ENCODE measurements around the gene MRM3. TPM values are rescaled to one million over a fixed set of nuclear protein-coding genes. Genes with fewer than 3 reads are reported as not detected.
"Not testable (repeated sequence)": the region's sequence is repeated elsewhere in the genome, so short reads cannot be mapped to it uniquely, and the experiment has no call there.

The MRM3 gene
- total RNA-seq, 1 experiment from 2014 or later = 33.3 TPM

GRCh38 chr17:834136-834535 lies 52.0 kb downstream of the MRM3 start:
- DNase-seq (ENCODE audit: low read depth, low spot score) = no peak
- in situ Hi-C loops (cut with HindIII; ENCODE audit: low pct_unique_long_range_greater_than_20kb, low sequenced_read_pairs) = no loop called here

DNA sequence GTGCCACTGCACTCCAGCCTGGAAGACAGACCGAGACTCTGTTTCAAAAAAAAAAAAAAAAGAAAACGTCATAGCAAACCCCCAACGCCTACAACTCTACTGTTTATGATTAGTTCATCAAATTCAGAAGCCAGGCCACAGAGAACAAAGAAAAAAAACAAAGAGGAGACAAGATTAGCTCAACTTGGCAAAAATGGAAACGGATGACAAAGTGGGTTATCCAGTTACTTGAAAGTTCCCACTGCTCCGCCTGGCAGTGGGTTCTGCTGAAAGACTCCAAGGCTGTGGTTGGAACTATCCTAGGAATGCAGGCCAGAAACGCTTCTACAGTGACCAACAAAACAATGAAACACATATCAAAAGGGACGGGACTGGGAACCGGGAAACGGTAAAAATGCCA lies 53.1 kb downstream of the MRM3 start:
- in situ Hi-C loops (cut with HindIII; ENCODE audit: low pct_unique_long_range_greater_than_20kb, low sequenced_read_pairs) = no loop called here
- no peak for DNase-seq (ENCODE audit: low read depth, low spot score)

DNA sequence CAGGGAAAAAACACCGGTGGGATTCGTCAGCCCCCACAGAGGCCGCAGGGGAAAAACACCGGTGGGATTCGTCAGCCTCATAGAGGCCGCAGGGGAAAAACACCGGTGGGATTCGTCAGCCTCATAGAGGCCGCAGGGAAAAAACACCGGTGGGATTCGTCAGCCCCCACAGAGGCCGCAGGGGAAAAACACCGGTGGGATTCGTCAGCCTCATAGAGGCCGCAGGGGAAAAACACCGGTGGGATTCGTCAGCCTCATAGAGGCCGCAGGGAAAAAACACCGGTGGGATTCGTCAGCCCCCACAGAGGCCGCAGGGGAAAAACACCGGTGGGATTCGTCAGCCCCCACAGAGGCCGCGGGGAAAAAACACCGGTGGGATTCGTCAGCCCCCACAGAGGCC lies 53.6 kb downstream of the MRM3 start:
- DNase-seq (ENCODE audit: low read depth, low spot score); in situ Hi-C loops (cut with HindIII; ENCODE audit: low pct_unique_long_range_greater_than_20kb, low sequenced_read_pairs): not testable (repeated sequence)

GRCh38 chr17:836151-836550 lies 54.0 kb downstream of the MRM3 start:
- in situ Hi-C loops (cut with HindIII; ENCODE audit: low pct_unique_long_range_greater_than_20kb, low sequenced_read_pairs) = no loop called here

GRCh38 chr17:838486-838885 lies 56.3 kb downstream of the MRM3 start:
- in situ Hi-C loops (cut with HindIII; ENCODE audit: low pct_unique_long_range_greater_than_20kb, low sequenced_read_pairs) = no loop called here
- no peak for DNase-seq (ENCODE audit: low read depth, low spot score)

More at GRCh38 chr17:836151-836550, 54.0 kb downstream of the MRM3 start:
- no peak for DNase-seq (ENCODE audit: low read depth, low spot score)

GRCh38 chr17:841313-841712 lies 59.2 kb downstream of the MRM3 start:
- no peak for DNase-seq (ENCODE audit: low read depth, low spot score)

More at GRCh38 chr17:841313-841712, 59.2 kb downstream of the MRM3 start:
- in situ Hi-C loops (cut with HindIII; ENCODE audit: low pct_unique_long_range_greater_than_20kb, low sequenced_read_pairs) = no loop called here

Other genes starting within 250 kb of the MRM3 start
- 30.2 and 31.7 TPM in 2 replicates for gene VPS53, start 67.5 kb upstream of the MRM3 start, total RNA-seq (2014; rRNA removed; shearing (Covaris generic))
- gene TLCD3A, start 49.8 kb upstream of the MRM3 start, total RNA-seq (2014; rRNA removed; shearing (Covaris generic)) = 22.7 and 23.2 TPM in 2 replicates
- 13.0 and 14.4 TPM in 2 replicates for gene GEMIN4, start 30.1 kb upstream of the MRM3 start, total RNA-seq (2014; rRNA removed; shearing (Covaris generic))
- 83.1 and 89.3 TPM in 2 replicates for gene GLOD4, start 73 bp upstream of the MRM3 start, total RNA-seq (2014; rRNA removed; shearing (Covaris generic))
- 12.4 and 15.8 TPM in 2 replicates for gene NXN, start 197.4 kb downstream of the MRM3 start, total RNA-seq (2014; rRNA removed; shearing (Covaris generic))
- 24.2 and 24.9 TPM in 2 replicates for gene TIMM22, start 214.8 kb downstream of the MRM3 start, total RNA-seq (2014; rRNA removed; shearing (Covaris generic))

All from SK-MEL-5 (cell line).